Amniotic stem cell (primary cell): ENCODE results near the gene ZSWIM1.
"Not testable (repeated sequence)": the region's sequence is repeated elsewhere in the genome, so short reads cannot be mapped to it uniquely, and the experiment has no call there.

ENCODE experiments used
- DNase-seq: peaks from one replicate; lab custom pipeline; 2025; lab: John Stamatoyannopoulos, UW

The ZSWIM1 gene

DNA sequence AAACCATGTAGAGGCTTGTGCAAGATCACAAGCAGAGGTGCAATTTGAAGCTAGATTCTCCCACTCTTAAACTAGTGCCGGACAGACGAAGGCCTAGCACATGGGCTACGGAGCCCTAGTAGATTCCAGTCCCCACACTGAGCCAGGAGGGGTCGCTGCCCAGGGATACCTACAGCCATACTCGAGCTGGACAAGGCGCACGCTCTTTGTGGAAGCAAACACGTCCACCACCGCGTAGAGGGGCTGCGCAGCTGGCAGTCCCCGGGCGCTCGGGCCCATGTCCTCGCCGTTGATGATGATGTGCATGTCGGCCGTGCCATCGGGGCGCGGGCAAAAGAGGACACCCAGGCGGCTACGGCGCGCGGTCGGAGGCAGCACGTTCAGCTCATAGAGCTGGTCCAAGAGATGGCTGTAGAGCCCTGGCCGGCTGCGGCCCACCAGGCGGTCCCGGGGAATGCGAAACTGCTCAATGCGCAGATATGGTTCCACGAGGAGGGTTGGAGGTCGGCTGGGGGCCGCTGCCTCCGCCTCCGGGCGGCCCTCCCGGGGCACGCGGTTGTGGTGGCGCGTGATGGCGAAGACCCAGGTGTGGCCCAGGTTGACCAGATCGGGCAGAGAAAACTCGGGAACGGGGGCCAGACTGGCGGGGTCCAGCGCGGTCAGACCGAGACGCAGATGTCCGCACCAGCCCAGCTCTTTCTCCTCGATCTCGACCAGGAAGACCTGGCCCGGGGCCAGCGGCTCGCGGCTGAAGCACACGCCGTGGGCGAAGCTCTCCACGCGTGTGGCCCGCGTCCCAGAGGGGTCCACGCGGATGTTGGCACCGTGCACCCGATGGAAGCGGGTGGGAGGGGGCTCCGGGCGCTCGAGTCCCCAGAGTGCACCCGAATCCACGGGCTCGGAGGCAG, 9.3 kb downstream of the ZSWIM1 start:
- no peak for DNase-seq

DNA sequence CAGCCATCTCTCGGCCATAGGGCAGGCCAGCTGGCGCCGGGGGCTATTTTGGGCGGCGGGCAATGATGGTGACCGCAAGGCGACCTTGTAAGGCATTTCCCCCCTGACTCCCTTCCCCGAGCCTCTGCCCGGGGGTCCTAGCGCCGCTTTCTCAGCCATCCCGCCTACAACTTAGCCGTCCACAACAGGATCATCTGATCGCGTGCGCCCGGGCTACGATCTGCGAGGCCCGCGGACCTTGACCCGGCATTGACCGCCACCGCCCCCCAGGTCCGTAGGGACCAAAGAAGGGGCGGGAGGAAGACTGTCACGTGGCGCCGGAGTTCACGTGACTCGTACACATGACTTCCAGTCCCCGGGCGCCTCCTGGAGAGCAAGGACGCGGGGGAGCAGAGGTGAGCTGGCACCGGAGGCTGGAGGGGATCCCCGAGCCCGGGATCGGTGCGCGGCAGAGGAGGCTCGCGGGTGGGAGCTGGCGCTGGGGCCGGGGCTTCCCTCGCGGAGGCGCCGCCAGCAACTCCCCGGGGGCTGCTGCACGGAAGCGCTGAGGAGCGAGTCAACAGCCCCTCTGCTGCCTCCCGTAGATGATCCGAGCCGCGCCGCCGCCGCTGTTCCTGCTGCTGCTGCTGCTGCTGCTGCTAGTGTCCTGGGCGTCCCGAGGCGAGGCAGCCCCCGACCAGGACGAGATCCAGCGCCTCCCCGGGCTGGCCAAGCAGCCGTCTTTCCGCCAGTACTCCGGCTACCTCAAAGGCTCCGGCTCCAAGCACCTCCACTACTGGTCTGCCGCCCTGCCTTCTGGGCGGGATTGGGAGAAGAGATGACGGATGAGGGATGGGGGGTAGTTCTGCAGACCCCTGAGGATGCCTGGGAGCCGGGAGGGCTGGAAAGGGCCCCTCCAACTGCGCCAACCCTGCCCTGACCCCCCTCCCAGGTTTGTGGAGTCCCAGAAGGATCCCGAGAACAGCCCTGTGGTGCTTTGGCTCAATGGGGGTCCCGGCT, 10.3 kb downstream of the ZSWIM1 start, which contains the start of the genes CTSA and NEURL2:
CTSA (plus strand) TSS at position 351 of the 999 bp plus-strand sequence; CDS start at position 585, 234 bp downstream.
NEURL2 (minus strand) TSS at position 224 of the 999 bp plus-strand sequence; CDS start at position 7, 217 bp downstream.
- DNase-seq: peak; percentile 61

DNA sequence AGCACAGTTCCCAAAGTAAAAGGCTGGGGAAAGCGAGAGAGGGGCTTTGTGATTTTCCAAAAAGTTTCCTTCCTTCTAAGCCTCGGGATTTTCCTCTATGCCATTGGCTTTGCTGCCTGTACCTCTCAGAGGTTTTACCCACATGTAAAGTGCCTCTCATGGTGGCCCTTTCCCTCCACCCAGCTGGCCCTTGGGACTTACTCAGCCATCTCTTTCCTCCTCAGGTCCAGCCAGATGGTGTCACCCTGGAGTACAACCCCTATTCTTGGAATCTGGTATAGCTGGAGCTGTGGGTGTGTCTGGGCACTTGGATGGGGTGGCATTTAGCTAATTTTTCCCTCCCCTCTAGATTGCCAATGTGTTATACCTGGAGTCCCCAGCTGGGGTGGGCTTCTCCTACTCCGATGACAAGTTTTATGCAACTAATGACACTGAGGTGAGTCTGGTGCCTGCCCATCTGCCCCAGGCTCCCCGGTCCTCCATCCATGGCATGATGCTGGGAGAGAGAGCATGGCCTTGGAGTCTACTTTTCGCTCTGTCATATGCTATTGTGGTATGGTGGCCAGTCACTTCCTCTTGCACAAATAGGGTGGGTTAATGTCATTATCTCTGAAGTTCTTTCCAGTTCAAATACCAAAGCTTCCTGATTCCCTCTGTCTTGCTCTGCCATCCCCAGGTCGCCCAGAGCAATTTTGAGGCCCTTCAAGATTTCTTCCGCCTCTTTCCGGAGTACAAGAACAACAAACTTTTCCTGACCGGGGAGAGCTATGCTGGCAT, 11.2 kb downstream of the ZSWIM1 start:
- DNase-seq: no peak

DNA sequence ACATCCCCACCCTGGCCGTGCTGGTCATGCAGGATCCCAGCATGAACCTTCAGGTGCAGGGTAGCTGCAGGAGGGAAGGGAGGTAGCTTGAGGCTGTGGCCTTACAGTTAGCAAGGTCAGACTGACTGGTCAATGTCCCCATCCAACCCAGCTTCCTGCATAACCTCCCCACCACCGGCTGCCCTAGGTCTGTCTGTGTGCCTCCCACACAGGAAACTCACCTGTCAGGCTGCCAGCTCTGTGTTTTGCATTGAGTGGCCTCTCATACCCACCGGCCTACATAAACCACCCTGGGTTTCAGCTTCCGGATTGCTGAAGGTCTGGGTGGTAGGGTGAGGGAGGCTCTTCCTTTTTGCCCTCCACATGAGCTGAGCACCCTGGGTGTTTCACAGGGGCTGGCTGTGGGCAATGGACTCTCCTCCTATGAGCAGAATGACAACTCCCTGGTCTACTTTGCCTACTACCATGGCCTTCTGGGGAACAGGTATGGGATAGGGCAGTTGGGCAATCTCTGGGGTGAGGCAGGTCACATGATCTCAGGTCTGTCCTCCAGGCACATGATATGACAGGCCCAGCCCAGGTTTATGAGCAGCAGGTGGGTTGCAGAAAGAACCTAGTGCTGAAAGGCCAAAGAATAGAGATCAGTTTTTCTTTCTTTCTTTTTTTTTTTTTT, 11.9 kb downstream of the ZSWIM1 start:
- DNase-seq: no peak

DNA sequence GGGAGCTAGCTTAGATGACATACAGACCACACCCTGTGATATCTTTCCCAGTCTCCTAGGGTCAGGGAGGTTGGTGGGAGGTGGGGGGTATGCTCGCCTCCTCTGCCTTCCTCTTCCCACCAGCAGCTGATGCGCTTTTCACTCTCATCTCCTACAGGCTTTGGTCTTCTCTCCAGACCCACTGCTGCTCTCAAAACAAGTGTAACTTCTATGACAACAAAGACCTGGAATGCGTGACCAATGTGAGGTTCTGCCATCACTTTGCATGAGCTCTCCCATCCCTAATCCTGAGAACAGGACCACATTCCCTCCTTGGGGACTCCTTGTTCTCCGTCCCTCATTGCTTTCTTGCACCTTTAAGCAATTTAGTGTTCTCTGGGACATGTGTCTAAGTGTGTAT, 12.8 kb downstream of the ZSWIM1 start:
- DNase-seq: no peak

DNA sequence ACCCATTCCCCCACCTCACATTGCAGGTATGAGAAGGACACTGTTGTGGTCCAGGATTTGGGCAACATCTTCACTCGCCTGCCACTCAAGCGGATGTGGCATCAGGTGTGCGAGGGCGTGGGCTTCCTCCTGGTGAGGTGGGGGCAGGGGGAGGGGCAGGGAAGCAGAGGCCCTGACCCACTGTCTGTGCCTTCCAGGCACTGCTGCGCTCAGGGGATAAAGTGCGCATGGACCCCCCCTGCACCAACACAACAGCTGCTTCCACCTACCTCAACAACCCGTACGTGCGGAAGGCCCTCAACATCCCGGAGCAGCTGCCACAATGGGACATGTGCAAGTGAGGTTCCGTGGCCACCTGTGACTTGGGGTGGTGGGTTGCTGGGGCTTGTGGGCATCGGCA, 13.8 kb downstream of the ZSWIM1 start:
- DNase-seq: no peak

DNA sequence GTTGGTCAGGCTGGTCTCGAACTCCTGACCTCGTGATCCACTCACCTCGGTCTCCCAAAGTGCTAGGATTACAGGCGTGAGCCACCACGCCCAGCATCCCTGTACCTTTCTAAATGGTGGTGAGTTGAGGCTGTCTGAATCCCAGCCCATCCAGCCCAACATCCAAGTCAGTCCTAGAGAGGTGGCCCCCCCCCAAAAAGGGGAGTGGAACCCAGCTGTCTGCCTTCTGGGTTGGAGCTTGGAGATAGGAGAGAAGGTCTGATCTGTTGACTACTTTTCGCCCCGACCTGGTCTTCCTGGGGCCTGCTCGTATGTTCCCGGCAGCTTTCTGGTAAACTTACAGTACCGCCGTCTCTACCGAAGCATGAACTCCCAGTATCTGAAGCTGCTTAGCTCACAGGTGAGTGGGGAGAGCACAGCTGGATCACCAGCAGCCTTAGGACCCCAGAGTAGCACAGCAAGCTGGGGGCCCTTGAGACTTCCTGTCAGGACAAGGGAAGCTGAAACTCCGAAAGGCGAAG, 15.7 kb downstream of the ZSWIM1 start:
- DNase-seq: no peak

DNA sequence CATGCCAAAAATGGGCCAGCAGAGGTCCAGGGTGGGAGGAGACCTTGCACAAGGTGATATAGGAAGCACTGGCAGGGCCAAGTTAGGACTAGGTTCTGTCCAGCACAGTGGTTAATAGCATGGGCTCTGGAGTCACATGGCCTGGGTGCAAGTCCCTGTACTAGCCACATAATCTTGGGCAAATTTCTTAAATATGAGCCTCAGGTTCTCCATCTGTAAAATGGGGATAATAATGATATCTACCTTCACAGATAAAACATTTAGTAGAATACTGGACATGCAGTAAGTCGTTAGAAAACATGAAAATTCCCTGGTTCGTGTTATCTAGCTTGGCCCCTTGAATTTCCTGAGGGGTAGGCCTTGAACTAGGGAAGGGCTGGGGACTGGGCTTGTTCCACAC, 16.3 kb downstream of the ZSWIM1 start:
- no peak for DNase-seq

DNA sequence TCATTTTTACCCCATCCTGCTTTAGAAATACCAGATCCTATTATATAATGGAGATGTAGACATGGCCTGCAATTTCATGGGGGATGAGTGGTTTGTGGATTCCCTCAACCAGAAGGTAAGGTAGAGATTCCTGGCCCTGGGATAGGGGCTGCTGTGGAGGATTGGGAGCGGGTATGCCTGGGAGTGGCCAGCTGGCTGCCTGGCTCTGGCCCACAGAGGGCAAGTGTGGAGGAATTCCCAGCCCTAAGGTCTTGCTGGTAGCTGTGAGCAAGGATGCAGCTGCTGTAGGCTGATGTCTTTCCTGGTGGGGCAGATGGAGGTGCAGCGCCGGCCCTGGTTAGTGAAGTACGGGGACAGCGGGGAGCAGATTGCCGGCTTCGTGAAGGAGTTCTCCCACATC, 16.7 kb downstream of the ZSWIM1 start:
- DNase-seq: no peak

DNA sequence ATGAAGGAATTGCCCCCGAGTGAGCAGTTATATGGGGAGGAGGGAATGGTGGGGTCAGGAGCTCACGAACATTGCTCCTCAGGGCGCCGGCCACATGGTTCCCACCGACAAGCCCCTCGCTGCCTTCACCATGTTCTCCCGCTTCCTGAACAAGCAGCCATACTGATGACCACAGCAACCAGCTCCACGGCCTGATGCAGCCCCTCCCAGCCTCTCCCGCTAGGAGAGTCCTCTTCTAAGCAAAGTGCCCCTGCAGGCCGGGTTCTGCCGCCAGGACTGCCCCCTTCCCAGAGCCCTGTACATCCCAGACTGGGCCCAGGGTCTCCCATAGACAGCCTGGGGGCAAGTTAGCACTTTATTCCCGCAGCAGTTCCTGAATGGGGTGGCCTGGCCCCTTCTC, 17.3 kb downstream of the ZSWIM1 start:
- DNase-seq: no peak

DNA sequence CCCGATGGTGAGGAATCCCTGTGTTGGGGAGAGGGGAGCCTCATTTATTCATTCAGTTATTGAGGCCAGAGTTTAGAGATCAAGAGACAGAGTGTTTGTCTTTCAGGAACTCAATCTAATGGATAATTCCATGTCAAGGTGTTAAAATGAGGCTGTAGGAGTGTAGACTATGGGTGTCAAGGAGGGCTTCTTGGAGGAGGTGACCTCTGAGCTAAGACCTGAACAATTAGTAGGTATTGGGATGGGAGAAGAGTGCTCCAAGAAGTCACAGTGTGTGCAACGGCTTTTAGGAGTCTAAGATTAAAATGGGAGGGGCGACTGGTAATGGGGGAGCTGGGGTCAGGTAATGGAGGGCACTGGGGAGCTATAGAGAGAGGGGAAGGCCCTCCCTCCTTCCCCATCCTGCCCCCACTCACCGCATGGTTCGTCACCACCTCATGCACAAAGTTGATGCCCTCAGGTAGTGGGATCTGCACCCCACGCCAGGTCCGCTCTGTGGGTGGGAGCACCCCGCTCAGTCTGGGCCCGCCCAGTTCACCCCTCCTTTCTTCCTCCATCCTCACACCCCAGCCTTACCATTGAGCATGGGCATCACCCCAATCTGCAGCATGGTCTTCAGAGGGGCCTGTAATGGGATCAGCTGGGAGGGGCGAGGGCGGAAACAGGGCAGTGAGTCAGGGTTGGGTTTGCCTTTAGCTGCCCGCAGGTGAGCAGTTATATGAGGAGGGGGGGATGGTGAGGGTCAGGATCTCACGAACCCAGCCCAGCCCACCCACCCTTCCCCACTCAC, 18.2 kb downstream of the ZSWIM1 start:
- no peak for DNase-seq

DNA sequence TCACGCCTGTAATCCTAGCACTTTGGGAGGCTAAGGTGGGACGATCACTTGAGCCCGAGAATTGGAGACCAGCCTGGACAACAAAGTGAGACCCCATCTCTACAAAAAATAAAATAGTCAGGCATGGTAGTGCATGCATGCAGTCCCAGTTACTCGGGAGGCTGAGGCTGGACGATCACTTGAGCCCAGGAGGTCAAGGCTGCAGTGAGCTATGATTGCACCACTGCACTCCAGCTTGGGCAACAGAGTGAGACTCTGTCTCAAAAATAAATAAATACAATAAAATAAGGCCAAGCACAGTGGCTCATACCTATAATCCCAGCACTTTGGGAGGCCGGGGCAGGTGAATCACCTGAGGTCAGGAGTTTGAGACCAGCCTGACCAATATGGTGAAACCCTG, 20.3 kb downstream of the ZSWIM1 start:
- not testable (repeated sequence) for DNase-seq

DNA sequence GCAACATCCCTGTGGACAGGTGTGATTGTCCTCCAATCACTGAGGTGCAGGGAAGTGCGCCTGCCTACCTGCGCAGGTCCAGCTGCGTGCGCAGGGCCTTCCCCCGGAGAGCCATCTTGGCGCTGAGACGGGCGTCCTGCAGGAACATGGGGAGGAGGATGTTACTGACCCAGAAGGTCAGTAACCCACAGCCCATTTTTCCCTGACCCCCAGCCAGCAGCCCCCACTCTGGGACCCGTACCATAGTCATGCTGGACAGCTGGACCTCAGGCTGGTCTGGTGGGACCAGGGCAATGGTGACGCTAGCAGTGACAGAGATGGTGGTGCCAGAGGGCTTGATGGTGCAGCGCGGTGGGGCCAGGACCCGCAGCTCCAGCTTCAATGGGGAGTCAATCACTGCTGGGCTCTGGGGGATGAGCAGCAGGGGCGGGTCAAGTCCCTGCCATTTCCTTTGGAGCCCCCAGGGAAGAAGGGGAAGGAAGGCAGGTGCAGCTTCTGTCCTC, 21.2 kb downstream of the ZSWIM1 start:
- no peak for DNase-seq

DNA sequence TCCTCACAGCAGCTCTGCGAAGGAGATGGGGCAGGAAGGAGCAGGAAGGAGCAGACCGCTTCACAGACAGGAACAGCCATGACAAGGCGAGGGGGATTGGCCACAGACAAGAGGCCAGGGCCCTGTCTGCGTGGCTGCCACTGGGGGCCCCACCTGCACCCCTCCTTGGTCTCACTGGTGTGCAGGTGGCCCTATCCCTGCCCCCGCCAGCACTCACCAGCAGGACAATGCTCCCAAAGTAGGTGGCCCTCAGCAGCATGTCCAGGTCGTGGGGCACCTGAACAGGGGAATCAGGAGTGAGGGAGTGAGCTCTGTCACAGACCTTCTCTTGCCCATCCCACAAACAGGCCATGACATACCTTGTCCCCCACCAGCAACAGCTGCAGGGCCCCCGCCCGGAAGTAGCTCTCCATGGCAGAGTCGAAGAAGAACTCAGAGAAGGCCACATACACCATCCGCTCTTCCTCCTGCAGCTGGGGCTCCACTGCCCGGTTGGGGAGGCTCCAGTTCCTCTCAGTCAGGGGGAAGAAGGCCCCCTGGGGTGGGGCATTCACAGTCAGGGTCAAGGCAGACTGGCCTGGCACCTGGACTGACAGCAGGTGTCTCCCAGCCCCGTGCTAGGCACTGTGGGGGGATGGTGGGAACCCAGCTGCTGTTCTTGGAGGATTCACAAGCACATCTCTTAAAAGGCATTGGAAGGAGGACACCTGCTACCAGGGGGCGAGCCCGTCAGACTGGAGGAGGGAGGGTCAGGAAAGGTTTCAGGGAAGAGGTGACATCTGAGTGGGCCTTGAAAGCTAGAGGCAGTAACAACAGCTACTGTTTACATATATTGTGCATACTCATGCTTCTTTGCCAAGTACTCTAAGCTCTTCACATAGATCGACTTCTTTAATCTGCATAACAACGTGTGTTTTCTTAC, 23.8 kb downstream of the ZSWIM1 start:
- no peak for DNase-seq

DNA sequence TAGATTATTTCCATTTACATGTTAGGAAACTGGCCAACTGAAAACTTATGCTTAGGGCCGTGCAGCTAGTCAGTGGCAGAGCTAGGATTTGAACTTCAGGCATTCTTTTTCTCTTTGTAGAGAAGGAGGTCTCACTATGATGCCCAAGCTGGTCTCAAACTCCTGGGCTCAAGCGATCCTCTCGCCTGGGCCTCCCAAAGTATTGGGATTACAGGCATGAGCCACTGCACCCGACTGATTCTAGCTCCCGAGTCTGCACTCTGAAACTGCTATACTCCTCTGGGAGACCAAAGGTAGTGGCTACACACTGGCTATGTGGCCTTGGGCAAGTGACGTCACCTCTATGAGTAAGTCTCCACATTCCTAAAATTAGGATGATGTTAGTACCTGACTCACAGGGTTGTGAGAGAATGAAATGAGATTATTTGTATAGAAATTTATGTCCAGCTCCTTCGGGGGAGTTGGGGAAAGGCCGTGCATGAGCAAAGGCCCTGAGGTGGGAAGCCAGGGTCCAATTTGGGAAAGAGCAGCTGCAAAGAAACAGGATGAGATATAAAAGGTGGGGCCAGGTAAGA, 24.6 kb downstream of the ZSWIM1 start:
- DNase-seq: peak; percentile 87

DNA sequence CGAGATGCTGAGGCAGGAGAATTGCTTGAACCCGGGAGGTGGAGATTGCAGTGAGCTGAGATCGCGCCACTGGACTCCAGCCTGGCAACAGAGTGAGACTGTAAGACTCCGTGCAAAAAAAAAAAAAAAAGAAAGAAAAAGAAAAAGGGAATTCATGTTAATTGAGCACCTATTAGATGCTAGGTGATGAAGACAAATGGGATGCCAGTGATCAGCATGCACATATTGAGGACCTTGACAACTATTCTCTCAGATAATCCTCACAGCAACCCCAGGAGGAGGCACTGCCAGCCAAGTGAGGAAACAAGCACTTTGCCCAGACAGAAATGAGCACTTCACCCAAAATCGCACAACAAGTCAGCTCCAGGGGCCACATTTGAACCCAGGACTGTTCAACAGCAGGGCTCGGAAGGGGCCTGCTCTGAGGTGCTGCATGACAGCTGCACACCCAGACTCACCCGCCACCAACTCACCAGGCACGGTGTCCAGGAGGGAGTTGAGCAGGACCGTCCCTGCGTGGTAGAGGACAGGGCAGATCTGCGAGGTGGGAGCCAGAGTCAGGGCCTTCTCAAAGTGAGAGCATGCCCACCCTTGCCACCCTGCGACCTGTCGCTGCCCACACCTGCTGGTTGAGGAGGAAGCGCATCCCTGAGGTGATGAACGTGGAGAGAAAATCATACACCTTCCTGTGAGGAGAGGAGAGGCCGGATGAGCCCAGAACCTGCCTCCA, 26.4 kb downstream of the ZSWIM1 start:
- DNase-seq: no peak

DNA sequence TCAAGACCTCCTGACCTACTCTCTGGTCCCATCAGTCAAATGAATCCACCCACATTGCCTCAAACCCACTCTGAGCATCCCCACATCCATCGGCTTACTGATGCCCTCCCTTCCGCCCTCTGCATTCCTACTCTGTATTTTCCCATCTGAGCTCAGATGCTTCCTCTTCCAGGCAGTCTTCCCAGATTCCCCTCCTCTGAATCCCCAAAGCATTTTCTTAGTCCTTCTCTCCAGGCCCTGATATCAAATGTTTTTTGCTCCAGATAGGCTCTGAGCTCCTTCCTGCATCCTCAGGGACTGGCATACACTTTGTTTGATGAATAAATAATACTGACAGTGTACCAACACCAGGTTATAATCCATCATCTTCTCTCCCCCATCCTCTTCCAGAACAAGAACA, 27.1 kb downstream of the ZSWIM1 start:
- DNase-seq: no peak

DNA sequence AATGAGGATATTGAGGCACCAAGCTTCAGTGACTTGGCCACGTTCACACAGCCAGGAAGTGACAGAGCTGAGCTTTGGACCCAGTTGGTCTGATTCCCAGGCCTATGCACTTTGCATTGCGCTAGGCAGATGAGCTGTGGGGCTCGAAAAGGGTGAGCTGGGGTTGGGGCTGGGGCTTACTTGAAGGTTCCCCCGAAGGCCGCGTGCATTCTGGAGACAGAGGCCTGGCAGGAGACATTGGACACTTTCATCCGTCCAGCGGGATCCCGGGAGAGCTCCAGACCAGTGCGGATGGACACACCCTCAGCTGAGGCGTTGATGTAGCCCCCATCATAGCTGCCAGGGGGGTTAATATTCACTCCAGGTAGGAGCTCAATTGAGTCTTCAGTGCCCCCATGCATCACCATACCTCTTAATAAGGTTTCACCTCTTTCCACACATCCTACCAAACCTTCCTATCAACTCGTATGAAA, 28.3 kb downstream of the ZSWIM1 start:
- no peak for DNase-seq
